Measurements from ENCODE around the gene NEGR1. TPM values are rescaled to one million over a fixed set of nuclear protein-coding genes. Genes with fewer than 3 reads are reported as not detected.

The NEGR1 gene
- total RNA-seq, 4 donors from 2014 or later, result 7.0 to 10.0 (median 8.1) TPM

DNA sequence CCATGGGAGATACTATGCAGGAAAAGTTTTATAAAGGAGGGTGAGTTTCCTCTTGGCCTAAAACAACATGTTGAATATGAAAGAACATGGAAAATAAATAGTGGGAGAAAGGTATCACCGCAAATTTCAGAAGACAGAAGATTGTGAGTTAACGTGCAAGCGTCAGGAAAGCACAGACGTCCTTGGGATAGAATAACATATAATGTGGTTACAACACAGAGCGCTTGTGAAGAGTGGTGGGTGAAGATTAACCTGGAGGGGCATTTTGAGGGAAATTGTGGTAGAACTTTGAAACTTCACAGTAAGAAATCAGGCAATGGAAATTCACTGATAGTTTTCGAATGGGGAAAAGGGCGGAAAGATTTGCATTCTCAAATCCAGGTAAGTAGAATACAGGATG lies 47.3 kb downstream of the NEGR1 start:
- no peak overlapping the region for H3K4me3 ChIP-seq
- no peaks in the 10 kb centered on the region for H3K9me3 ChIP-seq
- no peak overlapping the region for H3K27ac ChIP-seq
- no peak for DNase-seq
- in situ Hi-C loops (cut with MboI; ENCODE audit: low pct_ligation_motif_present in 1 of 4, low pct_unique_long_range_greater_than_20kb in 1 of 4, low sequenced_read_pairs in 3 of 4) (no loop called here), intact Hi-C loops (cut with DNase I; ENCODE audit: low total_unique reads) (no loop called here)
- TF ChIP-seq EP300 (IDR thresholded peaks at IDR 0.05; ENCODE audit: low read depth), result no peak
- TF ChIP-seq, protein P1, sequence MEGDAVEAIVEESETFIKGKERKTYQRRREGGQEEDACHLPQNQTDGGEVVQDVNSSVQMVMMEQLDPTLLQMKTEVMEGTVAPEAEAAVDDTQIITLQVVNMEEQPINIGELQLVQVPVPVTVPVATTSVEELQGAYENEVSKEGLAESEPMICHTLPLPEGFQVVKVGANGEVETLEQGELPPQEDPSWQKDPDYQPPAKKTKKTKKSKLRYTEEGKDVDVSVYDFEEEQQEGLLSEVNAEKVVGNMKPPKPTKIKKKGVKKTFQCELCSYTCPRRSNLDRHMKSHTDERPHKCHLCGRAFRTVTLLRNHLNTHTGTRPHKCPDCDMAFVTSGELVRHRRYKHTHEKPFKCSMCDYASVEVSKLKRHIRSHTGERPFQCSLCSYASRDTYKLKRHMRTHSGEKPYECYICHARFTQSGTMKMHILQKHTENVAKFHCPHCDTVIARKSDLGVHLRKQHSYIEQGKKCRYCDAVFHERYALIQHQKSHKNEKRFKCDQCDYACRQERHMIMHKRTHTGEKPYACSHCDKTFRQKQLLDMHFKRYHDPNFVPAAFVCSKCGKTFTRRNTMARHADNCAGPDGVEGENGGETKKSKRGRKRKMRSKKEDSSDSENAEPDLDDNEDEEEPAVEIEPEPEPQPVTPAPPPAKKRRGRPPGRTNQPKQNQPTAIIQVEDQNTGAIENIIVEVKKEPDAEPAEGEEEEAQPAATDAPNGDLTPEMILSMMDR (IDR thresholded peaks at IDR 0.05), result no peak
- TF ChIP-seq POLR2A (IDR thresholded peaks at IDR 0.05), result no peak
- no peak for TF ChIP-seq POLR2AphosphoS5 (IDR thresholded peaks at IDR 0.05)
- H3K36me3 ChIP-seq, result no peaks in the 10 kb centered on the region
- no peaks in the 10 kb centered on the region for H3K27me3 ChIP-seq
- no peaks in the 10 kb centered on the region for H3K4me1 ChIP-seq
- WGBS, 2 donors (ENCODE audit: low coverage in 1 of 2), result 80 to 91% methylated on average over 7 of the region's 7 CpGs

DNA sequence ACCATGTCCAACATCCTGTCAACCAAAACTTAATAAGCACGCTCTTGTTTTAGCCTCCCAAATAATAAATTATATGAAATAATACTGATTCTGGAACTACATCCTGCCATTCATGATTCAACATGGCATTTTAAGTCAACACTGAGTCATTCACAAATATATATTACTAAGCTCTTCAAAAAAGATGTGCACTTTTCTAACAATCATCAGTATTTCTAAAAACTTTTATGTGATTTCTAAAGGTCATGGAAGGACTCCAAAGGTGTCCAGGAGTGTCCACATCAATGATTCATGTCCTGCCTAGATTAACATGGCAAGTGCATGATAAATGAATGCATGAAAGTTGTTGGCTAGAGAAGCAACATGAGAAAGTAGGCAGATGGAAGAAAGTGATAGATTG lies 51.6 kb downstream of the NEGR1 start:
- in situ Hi-C loops (cut with MboI; ENCODE audit: low pct_ligation_motif_present in 1 of 4, low pct_unique_long_range_greater_than_20kb in 1 of 4, low sequenced_read_pairs in 3 of 4) (no loop called here), intact Hi-C loops (cut with DNase I; ENCODE audit: low total_unique reads) (no loop called here)
- Histone ChIP-seq H3K9me3 (no peaks in the 10 kb centered on the region), H3K4me3 (no peak overlapping the region), H3K36me3 (no peaks in the 10 kb centered on the region), H3K4me1 (no peaks in the 10 kb centered on the region), H3K27me3 (no peaks in the 10 kb centered on the region), H3K27ac (no peak overlapping the region)
- WGBS, 2 donors (ENCODE audit: low coverage in 1 of 2), result 75 to 89% methylated on average over 1 of the region's 1 CpG
- TF ChIP-seq EP300 (IDR thresholded peaks at IDR 0.05; ENCODE audit: low read depth) (no peak), POLR2AphosphoS5 (IDR thresholded peaks at IDR 0.05) (no peak), POLR2A (IDR thresholded peaks at IDR 0.05) (no peak)
- TF ChIP-seq, protein P1 (IDR thresholded peaks at IDR 0.05), result no peak
- DNase-seq, result no peak

DNA sequence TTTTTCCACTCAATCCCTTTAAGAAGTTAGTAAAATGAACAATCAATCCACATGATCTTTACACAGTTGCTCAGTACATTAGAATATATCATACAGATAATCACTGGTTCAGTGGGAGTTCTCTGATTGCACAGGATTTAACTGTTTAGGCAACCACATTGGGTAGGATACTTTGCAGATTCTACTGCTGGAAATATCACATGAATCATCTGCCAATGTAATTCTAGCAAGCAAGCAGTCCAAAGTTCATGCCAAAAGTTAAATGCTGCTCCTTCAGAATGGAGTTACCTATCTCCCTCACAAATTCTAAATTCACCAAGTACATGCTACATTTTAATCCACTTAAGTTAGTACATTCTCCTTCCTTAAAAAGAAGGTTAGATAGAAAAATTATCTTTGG lies 52.4 kb downstream of the NEGR1 start:
- H3K4me1 ChIP-seq, result no peaks in the 10 kb centered on the region
- in situ Hi-C loops (cut with MboI; ENCODE audit: low pct_ligation_motif_present in 1 of 4, low pct_unique_long_range_greater_than_20kb in 1 of 4, low sequenced_read_pairs in 3 of 4), result no loop called here
- no peak overlapping the region for H3K27ac ChIP-seq

DNA sequence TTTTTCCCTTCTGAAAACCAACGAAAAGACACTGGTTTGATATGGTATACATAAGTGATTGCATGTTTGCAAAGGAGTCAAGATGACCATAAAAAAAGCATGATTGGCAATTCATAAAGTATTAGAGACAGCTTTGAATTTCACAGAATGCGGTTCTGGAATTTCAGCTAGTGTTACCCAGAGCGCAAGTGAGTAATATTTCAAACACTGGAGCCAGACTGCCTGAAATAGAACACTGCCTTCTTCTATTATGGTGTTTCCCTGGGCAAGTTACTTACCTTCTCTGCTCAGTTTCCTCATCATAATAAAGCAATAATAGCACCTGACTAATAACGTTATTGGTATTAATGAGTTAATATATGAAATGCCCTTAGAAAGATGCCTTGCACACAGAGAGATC lies 54.7 kb downstream of the NEGR1 start:
- in situ Hi-C loops (cut with MboI; ENCODE audit: low pct_ligation_motif_present in 1 of 4, low pct_unique_long_range_greater_than_20kb in 1 of 4, low sequenced_read_pairs in 3 of 4), result no loop called here
- no peak overlapping the region for H3K4me3 ChIP-seq
- peak overlapping the region; percentile 31 to 77 (median 68) for H3K27ac ChIP-seq
- intact Hi-C loops (cut with DNase I; ENCODE audit: low total_unique reads), result no loop called here
- no peaks in the 10 kb centered on the region for H3K9me3 ChIP-seq
- WGBS, 2 donors (ENCODE audit: low coverage in 1 of 2), result 56 to 60% methylated on average over 4 of the region's 4 CpGs
- no peak for DNase-seq
- no peaks in the 10 kb centered on the region for H3K27me3 ChIP-seq
- TF ChIP-seq EP300 (IDR thresholded peaks at IDR 0.05; ENCODE audit: low read depth) (no peak), POLR2A (IDR thresholded peaks at IDR 0.05) (no peak), POLR2AphosphoS5 (IDR thresholded peaks at IDR 0.05) (no peak)
- TF ChIP-seq, protein P1 (IDR thresholded peaks at IDR 0.05), result no peak
- H3K36me3 ChIP-seq, result no peaks in the 10 kb centered on the region
- H3K4me1 ChIP-seq, result no peaks in the 10 kb centered on the region

More for the DNA sequence above, 52.4 kb downstream of the NEGR1 start:
- TF ChIP-seq POLR2A (IDR thresholded peaks at IDR 0.05) (no peak), EP300 (IDR thresholded peaks at IDR 0.05; ENCODE audit: low read depth) (no peak), POLR2AphosphoS5 (IDR thresholded peaks at IDR 0.05) (no peak)
- TF ChIP-seq, protein P1 (IDR thresholded peaks at IDR 0.05), result no peak
- no peak for DNase-seq
- Histone ChIP-seq H3K36me3 (no peaks in the 10 kb centered on the region), H3K27me3 (no peaks in the 10 kb centered on the region), H3K9me3 (no peaks in the 10 kb centered on the region), H3K4me3 (no peak overlapping the region)
- intact Hi-C loops (cut with DNase I; ENCODE audit: low total_unique reads), result no loop called here

Measured in transverse colon (tissue), 4 donors.